ENCODE results near the gene POLR3H. TPM values are rescaled to one million over a fixed set of nuclear protein-coding genes. Genes with fewer than 3 reads are reported as not detected.

Gene POLR3H, protein sequence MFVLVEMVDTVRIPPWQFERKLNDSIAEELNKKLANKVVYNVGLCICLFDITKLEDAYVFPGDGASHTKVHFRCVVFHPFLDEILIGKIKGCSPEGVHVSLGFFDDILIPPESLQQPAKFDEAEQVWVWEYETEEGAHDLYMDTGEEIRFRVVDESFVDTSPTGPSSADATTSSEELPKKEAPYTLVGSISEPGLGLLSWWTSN
- total RNA-seq: 35.4 TPM

GRCh38 chr22:41543854-41544670 lies at the start of gene POLR3H:
POLR3H (minus strand) TSS chr22:41544470; CDS start chr22:41544101, 369 bp downstream.

DNA sequence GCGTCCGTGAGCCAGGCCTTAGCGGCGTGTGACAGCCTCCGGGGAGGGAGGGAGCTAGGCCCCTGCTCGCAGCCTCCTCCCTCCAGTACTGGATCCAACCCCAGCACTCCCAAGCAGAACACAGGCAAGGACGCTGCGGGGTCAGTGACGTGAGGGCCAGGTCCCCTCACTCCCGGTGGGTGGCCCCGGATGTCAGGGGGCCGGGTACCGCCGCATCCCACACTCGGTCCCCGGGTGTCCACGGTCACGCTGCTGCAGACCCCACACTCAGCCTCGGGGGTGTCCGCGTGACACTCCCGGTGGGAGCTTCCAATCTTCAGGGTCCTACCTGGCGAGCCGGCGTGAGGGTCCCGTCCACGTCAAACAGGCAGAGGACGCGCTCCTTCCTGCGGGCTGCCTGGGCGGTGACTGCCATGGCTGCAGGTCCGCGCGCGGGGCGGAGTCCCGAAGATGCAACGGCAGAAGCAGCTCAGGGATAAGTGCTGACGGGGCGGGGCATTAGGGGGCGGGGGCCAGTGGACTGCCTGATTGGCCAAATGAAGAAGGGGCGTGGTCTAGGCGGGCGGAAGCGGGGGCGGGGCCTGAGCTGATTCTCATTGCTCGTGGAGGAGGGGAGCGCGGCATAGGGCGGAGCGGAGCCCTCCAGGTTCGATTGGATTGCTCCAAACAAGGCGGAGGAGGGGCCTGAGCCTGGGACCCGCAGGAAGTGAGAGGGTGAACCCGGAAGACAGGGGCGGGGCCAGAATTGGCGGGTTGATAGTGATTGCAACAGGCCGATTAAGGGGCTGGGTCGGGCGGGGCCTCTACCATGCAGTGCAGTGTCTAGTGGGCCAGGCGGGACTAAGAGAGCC lies 45.3 kb upstream of the POLR3H start, which contains the start of gene PMM1:
PMM1 (minus strand) TSS at position 450 of the 851 bp plus-strand sequence; CDS start at position 415, 35 bp downstream.

Other genes with a start within 250 kb of the POLR3H start
- gene ZC3H7B, start 242.9 kb downstream of the POLR3H start, total RNA-seq: 61.7 TPM
- gene TEF, start 162.5 kb downstream of the POLR3H start, total RNA-seq: 7.8 TPM
- 19.1 TPM for gene TOB2, start 97.7 kb downstream of the POLR3H start, total RNA-seq
- gene PHF5A, start 75.8 kb downstream of the POLR3H start, total RNA-seq: 34.4 TPM
- 78.6 TPM for gene ACO2, start 75.4 kb downstream of the POLR3H start, total RNA-seq
- 17.8 TPM for gene CSDC2, start 16.5 kb upstream of the POLR3H start, total RNA-seq
- gene PMM1, start 45.4 kb upstream of the POLR3H start, total RNA-seq: 16.0 TPM
- 19.7 TPM for gene DESI1, start 76.6 kb upstream of the POLR3H start, total RNA-seq
- 192 TPM for gene XRCC6, start 76.8 kb upstream of the POLR3H start, total RNA-seq
- 68.9 TPM for gene SNU13, start 144.4 kb upstream of the POLR3H start, total RNA-seq
- not detected for gene MEI1, start 155.0 kb upstream of the POLR3H start, total RNA-seq